CD4-positive, alpha-beta T cell treated with Interleukin-12 subunit alpha and Interleukin-12 subunit beta, for 1 hour (primary cell): ENCODE results near the gene CCN2.
"Not testable (repeated sequence)": the region's sequence is repeated elsewhere in the genome, so short reads cannot be mapped to it uniquely, and the experiment has no call there.

Source experiments
- DNase-seq: peaks from one replicate; pipeline ENCODE4 v3.0.0-alpha.2; 2020

CCN2 gene

DNA sequence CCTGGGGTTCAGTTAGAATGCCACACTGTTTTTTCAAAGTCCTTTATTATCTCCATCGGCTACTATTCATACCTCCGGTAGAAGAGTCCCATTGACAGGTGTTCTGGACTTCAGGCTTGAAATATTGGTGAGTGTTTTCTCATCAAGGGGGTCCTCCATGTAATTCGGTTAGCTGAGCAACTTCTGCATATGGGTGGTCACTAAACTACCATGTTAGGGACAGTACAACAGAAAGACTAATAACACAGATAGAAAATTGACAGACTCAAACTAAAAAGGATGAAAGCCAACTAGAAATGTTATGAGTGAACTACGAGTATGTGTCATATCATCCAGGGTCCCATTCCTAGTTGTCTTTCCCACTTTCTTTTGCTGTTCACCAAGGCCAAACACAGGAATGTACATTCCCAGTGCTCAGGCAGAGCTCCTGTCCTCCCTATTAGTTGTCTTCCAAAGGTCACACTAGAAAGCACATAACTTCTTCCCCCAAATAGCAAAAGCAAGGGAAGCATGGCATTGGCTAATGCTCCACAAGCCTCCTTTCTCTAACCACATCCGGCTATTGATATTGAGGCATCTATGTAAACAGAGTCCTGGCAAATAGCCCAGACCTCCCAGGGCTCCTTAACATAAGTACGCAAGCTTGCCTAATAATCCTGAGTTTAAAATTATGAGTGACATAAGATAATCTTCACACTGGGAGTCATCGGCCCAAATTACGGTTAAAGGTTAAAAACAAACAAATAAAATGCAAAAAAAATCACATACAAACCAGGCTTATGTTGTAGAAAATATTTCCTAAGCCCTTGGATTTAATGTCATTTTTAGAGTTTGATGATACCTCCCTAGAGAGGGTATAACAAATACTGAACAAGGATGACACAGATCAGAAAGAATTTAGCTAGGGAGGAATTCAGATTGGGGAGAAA, 13.2 kb downstream of the CCN2 start:
- no peak for DNase-seq

DNA sequence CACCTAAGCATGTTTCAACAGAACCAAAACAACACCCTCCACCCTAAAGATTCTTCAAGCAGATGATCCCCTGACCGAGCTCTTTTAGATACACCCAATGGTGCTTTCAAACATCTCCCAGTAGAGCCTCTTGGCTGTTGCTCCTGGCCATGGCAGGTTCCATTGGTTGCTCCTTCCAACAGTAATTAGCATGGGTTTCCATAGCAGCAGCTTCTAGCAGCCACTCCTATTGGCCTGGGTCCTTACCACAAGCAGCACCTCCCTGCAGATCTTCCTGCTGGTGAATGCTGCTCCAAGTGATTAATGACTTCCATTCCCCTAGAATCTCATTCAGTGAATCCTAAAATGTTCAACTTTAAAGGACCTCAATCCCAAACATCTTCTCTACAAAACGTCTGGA, 13.9 kb downstream of the CCN2 start:
- no peak for DNase-seq

DNA sequence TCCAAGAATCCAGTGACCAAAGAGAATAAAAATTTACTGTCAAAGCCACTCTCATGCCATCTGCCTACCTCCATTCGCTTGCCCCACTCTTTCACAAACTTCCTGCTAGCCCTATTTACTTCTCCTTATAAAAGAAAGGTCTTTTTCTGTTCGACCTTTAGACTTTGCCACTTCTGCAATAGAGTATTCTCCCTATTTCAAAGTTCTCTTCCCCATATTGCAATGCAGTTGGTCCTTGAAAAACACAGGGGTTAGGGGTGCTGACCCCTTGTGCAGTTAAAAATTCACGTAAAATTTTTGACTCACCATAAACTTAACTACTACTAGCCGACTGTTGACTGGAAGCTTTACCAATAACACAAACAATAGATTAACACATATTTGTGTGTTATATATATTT, 15.0 kb downstream of the CCN2 start:
- DNase-seq, result no peak

DNA sequence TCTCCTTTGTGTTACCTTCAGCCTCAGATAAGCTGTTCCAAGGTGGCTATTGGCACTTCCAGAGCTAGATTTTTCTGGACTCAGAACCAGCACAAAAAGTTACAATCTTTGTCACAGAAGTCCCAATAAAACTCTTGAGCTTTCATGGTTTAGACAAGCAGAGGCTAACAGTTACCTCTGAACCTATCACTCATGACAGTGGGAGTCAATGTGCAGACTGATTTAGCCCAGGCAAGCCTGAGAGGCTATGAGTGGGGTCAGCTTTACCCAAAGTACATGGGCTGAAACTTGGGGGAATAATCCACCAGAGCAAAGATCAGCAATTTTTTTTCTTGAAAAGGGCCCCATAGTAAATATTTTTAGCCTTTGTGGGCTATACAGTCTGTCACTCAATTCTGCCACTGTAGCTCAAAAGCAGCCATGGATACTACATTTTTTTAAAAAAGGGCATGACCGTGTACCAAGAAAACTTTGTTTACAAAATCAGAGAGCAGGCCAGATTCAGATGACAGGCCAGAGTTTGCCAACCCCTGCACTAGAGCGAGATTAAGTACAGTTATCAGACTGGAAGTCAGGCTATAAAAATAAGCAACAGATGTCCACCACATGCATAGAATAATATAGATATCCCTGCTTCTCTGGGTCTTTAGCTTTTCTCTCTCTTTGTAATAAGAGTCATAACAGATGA, 20.0 kb downstream of the CCN2 start:
- no peak for DNase-seq

DNA sequence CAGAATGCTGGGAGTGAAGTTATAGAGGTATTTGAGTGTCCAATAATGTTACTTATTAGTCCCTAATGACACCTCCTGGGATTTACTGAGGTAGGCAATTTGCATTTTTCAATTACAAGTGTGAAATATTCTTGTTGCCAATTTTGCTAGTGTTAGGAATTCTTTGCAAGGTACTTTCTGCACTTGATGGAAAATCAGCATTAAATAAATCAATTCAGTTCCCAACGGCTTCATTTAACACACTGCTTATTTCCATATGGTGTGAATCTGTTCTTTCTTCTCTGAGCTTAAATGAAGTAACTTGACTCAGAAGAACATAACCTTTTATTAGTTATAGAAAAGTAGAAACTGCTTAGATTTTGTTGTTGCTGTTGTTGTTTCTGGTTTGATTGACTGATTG, 21.2 kb downstream of the CCN2 start:
- DNase-seq, result no peak

DNA sequence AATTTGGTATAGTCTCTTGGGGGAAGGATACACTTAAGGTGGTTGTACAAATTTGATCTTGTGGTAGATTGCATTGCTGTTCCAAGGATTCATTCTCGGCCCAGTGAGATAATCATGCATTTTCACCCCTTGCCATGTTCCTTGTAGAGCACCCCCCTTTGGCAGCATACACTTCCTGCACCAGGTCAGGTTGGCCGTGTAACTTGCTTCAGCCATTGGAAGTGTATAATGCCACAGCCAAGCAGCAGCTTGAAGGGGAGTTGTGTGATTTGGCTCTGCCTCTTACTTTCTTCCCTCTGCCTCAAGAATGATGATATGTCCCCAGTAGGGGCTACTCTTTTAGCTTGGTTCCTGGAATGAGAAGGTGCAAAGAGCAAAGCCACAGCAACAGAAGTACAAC, 21.9 kb downstream of the CCN2 start:
- DNase-seq, result no peak

DNA sequence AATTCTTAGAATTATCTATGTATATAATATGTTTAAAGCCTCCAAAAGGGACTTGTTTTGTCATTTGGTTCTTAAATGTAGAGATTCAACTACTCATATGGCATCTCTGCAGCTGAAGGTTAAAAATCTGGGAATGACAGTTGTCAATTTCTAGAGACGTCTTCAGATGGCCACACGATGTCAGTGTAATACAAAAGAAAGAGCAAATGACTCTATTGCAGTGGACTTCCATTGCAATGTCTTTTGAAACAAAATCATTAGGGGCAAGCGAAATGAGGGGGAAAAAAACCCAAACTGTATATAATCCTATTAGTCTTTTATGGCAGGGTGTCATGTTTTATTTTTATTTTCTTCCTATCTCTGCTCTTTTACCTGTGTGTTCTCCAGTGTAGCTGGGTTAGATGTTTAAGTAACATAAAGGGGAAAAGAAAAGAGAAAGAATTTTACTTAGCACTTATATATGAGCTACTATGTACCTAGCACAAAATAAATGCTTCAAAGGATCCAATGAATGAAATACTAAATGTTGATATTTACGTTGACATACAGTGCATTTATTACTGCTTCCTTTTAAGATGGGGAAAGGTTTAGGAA, 26.2 kb downstream of the CCN2 start:
- DNase-seq, result no peak

DNA sequence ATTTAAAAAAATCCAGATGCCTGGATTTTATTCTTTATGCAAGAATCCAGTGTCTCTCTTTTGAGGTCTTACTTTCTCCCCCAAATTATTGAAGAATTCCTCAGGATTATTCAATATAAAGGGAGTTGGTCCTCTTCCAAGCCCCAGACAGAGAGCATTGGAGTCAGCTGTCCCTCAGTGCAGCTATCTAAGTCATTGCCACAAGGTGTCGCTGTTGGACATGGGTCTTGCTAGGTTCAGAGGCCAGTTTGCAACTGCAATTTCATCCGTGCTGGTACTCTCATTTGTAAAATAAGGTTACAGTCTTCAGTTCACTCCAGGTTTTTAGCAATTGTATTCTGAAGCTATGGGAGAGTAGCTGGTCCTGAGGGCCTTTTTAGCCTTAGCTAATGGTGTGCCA, 27.8 kb downstream of the CCN2 start:
- DNase-seq, result peak; percentile 18

DNA sequence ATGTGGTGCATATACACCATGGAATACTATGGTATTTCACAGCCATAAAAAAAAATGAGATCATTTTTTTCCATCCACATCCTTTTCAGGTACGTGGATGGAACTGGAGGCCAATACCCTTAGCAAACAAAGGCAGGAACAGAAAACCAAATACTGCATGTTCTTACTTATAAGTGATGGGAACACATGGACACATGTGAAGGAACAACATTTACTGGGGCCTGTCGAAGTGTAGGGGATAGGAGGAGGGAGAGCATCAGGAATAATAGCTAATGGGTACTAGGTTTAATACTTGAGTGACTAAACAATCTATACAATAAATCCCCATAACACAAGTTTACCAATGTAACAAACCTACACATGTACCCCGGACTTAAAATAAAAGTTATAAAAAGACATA, 30.5 kb downstream of the CCN2 start:
- DNase-seq, result no peak

DNA sequence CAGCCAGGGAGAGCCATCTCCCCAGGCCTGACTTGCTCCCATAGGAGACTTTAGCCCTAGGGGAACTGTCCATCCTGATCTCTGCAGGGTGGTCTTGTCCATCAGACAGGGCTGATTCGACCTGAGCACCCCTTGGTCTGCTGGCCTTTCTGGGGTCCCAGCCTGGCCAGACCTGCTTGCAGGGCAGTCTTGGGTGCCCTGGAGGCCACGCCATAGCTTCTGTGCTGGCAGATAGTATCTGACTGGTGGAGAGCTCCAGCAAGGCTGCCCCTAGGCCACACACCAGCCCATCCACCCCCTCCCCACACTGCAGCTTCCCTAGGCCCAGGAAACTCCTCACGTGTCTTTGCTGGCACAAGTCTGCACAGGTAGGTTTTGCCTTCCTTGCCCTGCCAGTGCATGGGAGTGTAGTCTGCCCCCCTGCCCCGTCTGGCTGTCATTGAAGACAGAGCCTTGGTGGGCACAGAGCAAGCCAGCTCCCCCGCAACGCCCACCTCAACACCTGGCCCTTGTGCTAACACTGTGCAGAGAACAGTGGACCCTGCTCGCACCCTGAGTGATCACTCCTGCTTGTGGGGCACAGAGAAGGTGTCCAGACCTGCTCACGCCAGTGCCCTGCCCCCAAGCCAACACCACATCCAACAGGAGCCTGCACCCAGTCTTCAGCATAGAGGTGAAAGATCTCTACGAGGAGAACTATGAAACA, 32.4 kb downstream of the CCN2 start:
- DNase-seq, result no peak

DNA sequence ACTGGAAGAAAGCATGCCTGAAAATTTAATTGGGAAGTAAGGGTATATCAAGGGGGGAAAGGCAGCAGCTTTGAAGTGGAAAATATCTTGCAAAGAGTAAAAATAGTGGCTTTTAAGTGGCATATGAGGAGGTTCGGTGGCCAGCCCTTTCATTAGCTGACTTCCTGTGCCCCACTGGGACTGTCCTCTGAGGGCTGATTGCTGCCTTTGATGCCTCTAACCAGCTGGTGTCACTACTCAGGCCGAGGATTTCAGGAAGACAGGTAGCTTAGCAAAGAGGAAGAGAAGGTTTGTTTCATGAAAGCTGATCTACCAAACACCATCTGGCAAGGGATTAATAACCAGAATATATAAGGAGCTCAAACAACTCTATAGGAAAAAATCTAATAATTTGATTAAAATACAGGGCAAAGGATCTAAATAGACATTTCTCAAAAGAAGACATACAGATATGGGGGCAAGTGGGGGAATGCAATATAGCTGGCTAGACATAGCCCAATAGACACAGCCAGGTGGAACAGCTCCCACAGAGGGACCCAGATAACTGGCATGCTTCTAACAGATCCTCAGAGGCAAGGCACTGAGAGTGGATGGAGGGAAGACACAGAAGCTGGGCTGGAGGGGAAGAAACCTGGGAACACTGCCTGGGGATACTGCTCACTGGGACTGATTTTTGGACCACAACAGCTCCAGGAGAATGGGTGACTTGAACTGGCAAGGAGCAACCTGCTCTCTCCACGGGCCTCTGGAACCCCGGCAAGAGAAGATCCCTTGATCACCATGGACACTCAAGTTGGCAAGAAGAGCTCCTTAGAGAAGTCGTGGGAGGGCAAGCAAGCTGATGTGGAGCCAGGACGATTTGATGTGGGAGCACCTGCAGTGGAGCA, 33.2 kb downstream of the CCN2 start:
- no peak for DNase-seq

DNA sequence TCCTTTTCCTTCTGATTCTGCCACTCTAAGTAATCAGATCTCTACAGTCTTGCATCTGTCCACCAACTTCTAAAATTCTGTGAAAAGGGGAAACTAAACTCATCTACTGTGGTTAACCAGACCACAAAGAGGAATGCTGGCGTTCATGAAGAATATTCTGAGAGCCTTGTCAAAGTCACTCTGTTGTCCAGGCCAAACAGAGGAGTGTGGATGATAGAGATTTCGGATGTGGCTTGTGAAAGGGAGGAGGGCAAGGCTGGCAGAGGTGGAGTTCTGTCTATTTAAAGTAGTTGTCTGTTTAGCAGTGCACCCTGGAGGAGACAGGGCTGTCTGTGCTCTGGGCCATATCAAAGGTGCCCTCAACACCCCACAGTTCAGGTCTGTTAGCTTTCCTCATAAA, 33.9 kb downstream of the CCN2 start:
- no peak for DNase-seq

DNA sequence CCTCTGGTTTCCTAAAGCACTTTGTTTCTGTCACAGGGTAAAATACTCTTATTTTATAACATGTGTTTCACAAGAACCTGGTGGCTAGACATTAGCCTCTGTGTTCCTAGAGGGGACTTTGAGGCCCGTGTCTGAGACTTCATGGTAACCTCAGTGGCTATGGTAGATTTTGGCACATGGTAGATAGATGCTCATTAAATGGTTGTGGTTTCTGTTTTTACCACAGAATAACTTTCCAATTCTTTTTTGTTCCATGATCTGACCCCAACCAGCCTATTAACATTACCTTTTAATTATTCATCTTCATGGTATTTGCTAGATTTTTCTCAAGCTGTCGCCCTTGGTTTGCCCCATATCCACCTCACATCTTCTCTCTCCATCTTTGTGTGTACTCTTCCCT, 34.3 kb downstream of the CCN2 start:
- no peak for DNase-seq

DNA sequence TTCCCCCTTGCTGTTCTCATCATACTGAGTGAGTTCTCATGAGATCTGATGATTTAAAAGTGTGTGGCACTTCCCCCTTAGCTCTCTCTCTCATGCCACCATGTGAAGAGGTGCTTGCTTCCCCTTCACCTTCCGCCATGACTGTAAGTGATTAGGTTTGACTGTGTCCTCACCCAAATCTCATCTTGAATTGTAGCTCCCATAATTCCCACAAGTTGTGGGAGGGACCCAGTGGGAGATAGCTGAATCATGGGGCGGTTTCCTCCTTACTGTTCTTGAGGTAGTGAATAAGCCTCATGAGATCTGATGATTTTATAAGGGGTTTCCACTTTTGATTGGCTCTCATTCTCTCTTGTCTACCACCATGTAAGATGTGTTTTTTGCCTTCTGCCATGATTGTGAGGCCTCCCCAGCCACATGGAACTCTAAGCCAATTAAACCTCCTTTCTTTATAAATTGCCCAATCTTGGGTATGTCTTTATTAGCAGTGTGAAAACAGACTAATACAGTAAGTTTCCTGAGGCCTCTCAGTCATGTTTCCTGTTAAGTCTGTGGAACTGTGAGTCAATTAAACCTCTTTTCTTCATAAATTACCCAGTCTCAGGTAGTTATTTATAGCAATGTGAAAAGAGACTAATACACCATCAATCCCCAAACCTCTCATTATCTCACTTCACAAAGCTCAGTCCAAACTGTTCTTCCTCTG, 34.9 kb downstream of the CCN2 start:
- DNase-seq, result not testable (repeated sequence)

DNA sequence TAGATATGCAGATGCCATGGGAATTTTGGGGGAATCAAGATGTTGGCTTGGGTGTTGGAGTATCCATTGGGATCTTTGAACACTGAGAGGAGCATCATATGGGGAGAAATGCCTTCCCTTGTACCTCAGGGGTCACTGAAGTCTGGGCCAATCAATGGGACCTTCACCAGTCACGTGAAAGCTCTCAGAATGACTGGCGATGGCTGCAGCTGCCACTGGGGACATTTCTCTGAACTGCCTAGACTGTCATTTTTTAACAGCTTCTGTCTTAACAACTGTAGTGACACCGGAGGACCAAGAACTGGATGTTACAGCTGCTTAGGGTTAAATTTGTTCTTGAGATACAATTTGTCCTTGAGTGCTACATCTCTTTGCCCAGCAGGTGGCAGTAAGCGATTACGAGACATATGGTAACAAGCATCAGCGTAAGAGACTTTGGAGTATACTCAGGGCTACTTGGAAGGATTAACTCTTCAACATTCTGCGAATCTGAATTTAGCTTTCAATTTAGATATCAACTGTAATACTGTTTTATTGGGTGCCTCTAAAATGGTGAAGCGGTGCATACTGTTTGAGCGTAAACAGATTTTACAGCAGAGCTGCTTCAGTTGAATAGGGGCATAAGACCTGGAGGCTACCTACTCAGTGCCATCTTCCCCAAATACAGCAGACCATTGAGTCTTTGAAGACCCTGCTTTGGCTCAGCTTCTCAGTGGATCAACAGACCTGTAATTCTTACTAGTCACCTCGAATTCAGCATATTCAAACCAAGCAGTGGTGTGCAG, 36.0 kb downstream of the CCN2 start:
- DNase-seq, result peak; percentile 49

DNA sequence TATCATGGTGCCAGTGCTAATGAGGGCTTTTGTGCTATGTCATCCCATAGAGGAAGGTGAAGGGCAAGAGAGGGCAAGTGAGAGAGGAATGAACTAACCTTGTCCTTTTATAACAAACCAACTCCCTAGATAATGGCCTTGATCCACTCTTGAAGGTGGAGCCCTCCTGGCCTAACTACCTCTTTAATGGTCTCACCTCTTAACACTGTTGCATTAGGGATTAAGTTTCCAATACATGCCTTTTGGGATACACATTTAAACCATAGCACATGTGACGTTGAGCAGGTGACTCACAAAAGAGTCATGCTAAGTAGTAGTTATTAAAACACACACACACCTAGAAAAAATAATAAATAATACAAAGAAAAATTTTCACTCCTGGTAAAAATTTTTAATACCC, 36.9 kb downstream of the CCN2 start:
- no peak for DNase-seq

DNA sequence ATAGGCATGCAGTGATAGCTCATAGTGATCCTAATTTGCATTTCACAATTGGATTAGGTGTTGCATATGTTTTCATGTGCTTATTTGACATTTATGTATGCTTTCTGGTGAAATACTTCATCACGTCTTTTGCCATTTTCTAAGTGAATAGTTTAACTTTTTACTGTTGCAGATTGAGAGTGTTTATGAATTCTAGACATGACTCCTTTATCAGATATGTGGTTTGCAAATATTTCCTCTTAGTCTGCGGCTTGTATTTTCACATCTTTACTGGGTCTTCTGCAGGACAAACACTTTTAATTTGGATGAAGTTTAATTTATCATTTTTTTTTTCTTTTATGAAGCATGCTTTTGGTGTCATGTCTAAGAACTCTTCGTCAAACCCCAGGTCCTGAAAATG, 39.2 kb downstream of the CCN2 start:
- DNase-seq, result no peak

DNA sequence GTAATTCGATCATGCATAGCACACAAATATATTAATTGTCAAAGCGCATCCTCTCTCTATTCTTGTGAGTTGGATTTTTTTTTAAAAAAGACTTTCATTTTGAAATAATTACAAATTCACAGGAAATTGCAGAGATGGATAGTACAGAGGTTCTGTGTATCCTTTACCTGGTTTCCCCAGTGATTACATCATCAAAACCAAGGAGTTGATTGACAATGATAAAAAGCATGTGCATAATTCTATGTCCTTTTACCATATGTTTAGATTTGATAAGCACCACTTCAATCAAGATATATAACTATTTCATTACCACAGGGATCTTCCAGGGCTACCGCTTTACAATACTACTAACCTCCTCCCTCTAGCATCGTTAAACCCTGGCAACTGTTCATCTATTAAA, 40.2 kb downstream of the CCN2 start:
- DNase-seq, result no peak

DNA sequence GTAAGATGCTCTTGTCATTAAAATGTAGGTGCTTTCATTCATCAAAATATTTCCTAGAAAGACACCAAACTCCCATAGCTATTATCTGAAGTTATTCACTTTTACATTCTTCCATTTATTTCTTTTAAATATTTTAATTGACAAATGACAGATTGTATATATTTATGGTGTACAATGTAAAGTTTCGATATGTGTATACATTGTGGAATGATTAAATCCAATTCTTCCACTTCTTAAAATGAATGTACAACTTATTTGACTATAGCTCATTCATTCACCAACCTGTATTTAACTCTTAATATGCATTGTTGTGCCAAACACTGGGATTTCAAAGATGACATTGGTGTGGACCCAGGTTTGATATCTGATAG, 41.0 kb downstream of the CCN2 start:
- DNase-seq, result no peak

DNA sequence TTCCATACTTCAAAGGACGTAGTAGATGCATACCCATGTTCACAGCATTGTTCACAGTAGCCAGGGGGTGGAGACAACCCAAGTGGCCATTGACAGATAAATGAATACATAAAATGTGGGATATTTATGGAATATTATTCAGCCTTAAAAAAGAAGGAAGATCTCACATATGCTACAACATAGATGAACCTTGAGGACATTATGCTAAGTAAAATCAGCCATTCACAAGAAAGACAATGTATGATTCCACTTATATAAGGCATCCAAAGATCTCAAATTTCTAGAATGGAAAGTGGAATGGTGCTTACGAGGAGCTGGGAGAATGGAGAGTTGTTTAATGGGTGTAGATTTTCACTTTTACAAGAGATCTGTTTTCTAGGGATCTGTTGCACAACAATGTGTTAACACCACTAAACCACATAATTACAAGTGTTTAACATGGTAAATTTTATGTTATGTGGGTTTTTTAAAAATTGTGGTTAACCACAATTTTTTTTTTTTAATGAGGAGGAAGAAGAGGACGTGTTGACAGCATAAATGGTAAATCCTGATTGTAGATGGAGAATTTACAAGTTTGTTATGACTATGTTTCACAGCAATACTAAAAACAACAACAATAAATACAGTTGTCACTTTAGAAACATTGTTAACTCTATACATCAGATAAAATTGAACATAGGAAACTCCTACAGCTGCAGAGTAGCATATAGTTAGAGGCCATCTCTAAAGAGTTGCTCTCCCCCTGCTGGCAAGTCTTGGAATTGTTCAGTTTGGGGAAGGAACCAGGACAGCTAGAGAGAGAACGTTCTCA, 41.6 kb downstream of the CCN2 start:
- DNase-seq, result peak; percentile 71
